AML-193 (cell line): Measurements from ENCODE around the gene TP63.
A peak's percentile ranks its signal among the peaks of the same experiment; 100 is the strongest.

Experiments used
- DNase-seq, 2 experiments: peaks; one replicate each; lab custom pipeline; 2025; lab: John Stamatoyannopoulos, UW

The TP63 gene

GRCh38 chr3:189863031-189863430 lies 231.8 kb downstream of the TP63 start:
- DNase-seq, result no peak

GRCh38 chr3:189868061-189868460 lies 236.9 kb downstream of the TP63 start:
- no peak for DNase-seq

GRCh38 chr3:189869165-189869564 lies 238.0 kb downstream of the TP63 start:
- DNase-seq, result no peak

- no peak for DNase-seq
Observed at GRCh38 chr3:189871418-189871817, 240.2 kb downstream of the TP63 start.

- no peak for DNase-seq
Observed at GRCh38 chr3:189883113-189883753, 252.0 kb downstream of the TP63 start.

GRCh38 chr3:189890496-189890895 lies 259.3 kb downstream of the TP63 start:
- DNase-seq, result no peak

- no peak for DNase-seq
Observed at GRCh38 chr3:189896533-189896932, 265.3 kb downstream of the TP63 start.

GRCh38 chr3:189897406-189897805 lies 266.2 kb downstream of the TP63 start:
- DNase-seq, result no peak

- DNase-seq, result peak; percentile 42 to 54
Observed at GRCh38 chr3:189898559-189899153, 267.5 kb downstream of the TP63 start.

GRCh38 chr3:189899186-189899585 lies 268.0 kb downstream of the TP63 start:
- DNase-seq, result no peak

GRCh38 chr3:189900578-189900977 lies 269.4 kb downstream of the TP63 start:
- no peak for DNase-seq

- DNase-seq, result no peak
Observed at GRCh38 chr3:189901481-189901880, 270.3 kb downstream of the TP63 start.

GRCh38 chr3:189902230-189903186 lies 271.3 kb downstream of the TP63 start:
- DNase-seq, result no peak

GRCh38 chr3:189903562-189904250 lies 272.5 kb downstream of the TP63 start:
- DNase-seq, result no peak

- DNase-seq, result no peak
Observed at GRCh38 chr3:189907803-189908202, 276.6 kb downstream of the TP63 start.

- no peak for DNase-seq
Observed at GRCh38 chr3:189908646-189909045, 277.5 kb downstream of the TP63 start.

GRCh38 chr3:189909139-189909538 lies 277.9 kb downstream of the TP63 start:
- DNase-seq, result no peak

- DNase-seq, result no peak
Observed at GRCh38 chr3:189909573-189909972, 278.4 kb downstream of the TP63 start.

- no peak for DNase-seq
Observed at GRCh38 chr3:189911001-189911400, 279.8 kb downstream of the TP63 start.

- DNase-seq, result peak; percentile 87
Observed at GRCh38 chr3:189914799-189915198, 283.6 kb downstream of the TP63 start.

GRCh38 chr3:189921770-189922169 lies 290.6 kb downstream of the TP63 start:
- no peak for DNase-seq
